ENCODE results near the gene GK2. TPM values are rescaled to one million over a fixed set of nuclear protein-coding genes. Genes with fewer than 3 reads are reported as not detected.
A peak's percentile ranks its signal among the peaks of the same experiment; 100 is the strongest.

Gene GK2
- total RNA-seq, 1 experiment from 2014 or later: not detected

DNA sequence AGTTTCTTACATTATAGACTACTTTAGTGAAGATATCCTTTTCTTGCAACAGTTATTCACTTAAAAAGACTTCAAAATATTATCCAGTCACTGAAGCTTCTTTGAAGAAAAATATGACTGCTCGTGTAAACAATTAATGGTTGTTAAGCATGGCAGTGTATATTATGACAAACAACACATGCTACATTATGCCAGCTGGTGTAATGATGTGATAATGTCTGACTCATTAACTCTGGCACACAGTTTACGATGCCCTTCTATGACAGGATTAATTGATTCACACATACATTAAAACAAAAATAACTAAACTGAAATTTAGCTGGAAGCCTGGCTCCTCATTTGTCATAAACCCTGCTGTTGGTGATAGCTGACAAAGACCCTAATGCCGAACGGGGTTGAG, 22.4 kb downstream of the GK2 start:
- DNase-seq (ENCODE audit: low read depth): peak; percentile 10

DNA sequence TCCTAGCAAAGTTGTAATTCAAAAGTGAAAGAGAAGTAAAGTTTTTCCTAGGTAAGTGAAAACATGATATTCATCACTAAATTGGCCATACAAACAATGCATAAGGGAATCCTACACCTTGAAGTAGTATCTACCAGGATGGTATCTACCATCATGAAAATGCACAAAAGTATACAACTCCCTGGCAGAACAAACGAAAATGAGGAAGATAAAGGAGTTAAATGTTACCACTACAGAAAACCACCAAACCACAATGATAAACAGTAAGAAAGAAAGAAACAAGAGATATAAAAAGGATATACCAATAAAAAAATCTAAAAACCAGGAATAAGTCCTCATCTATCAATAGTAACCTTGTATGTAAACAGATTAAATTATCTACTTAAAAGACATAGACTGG, 26.9 kb downstream of the GK2 start:
- no peak for DNase-seq (ENCODE audit: low read depth)

DNA sequence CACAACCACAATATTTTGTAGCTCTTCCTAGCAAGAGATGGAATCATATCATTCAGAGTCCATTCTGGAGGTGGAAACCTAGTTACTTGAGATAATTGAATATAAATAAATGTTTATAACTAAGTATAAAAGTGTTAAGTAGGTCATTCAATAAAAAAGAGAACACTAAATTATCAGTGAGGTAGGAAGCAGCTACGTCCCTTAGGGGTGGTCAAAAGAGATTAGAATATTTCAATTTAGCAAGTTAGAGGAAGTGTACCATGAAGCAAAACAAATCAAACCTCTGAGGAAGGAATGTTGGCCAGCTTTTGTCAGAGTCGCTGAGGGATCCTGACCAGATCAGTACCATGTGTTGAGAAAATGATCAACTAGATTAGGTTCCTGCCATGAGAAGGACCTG, 38.0 kb downstream of the GK2 start:
- DNase-seq (ENCODE audit: low read depth): no peak

DNA sequence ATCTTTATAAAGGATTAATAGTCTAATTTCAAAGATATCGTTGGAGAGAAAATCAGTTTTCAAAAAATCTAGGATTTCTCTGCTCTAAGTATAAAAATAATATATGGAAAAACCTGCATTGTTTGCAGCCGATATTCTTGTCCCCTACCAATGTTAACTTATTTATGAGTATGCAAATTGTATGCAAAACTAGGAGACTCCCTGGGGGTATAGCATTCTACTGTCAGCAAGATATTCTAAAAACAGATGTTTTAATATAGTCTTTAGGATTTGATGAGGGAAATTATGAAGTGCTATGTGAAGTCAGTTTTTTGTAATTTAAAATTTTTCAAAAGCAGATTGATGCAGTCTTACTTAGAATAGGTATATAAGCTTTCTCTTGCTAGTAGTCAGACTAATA, 40.9 kb downstream of the GK2 start:
- DNase-seq (ENCODE audit: low read depth): no peak

DNA sequence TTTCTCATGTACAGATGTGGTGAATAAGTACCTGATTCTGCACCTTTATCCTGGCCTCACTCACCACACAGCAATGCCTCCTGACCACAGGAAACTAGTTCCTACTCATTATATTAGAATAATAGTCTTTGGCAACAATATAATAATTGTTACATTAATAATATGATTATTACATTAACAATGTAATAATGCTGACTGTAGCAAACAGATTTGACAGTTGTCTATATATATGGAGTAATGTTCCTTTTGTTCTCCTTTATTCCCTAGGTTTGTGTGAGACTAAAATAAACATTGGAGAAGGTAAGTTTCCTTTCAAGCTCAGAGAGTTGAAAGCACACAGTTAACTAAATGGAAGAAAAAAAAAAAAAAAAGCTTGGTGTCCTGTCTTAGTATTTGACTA, 41.6 kb downstream of the GK2 start:
- no peak for DNase-seq (ENCODE audit: low read depth)

DNA sequence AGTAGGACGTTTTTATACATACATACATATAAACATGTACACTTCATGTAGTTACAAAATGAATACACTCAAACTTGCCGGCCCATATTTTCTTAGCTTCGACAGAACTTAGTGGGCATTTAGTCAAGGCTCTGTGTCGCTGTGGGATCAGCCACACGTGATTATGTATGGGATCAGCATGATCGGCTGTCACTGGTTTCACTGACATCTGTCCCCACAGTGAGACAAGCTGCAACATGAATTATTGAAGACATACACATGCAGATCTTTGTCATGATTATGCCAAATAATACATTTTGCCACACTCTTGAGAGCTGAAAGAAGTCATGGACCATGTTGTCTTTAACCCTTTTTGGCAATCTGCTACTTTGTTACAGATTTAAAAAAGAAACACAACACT, 44.0 kb downstream of the GK2 start:
- DNase-seq (ENCODE audit: low read depth): no peak

DNA sequence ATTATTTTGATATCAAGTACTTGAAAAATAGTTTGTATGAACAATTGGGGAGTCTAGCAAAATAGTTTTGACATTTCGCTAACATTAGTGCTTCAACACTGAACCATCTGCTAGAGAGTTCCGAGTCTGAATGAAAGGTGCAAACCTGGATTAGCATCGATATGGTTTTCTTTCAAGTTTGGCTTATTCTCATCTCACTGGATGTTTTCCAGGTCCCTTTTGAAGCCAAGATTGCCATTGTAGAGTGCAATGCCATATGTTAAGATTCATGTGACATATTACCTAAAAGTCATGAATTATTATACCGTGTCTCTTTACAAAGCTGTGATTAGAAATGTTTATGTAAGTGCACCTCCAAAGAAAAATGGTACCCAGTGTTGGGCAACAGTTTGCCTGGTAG, 45.4 kb downstream of the GK2 start:
- DNase-seq (ENCODE audit: low read depth): no peak

DNA sequence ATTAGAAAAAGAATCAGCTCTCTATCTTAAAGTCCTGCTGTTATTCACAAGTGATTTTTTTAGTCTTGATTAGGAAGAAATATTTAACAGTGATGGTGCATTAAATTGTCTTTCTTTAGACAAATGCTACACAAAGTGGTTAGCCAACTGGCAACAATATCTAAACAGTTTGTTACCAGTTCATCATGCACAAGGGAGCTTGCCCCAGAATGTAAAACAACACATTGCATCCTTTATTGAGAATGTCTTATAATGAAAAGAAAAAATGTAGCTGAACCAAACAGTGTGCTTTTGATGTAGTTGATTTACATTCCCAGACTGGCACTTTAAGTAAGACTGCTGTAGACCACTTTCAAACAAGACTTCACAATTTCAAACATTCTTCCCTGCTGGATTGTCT, 48.0 kb downstream of the GK2 start:
- DNase-seq (ENCODE audit: low read depth): no peak

DNA sequence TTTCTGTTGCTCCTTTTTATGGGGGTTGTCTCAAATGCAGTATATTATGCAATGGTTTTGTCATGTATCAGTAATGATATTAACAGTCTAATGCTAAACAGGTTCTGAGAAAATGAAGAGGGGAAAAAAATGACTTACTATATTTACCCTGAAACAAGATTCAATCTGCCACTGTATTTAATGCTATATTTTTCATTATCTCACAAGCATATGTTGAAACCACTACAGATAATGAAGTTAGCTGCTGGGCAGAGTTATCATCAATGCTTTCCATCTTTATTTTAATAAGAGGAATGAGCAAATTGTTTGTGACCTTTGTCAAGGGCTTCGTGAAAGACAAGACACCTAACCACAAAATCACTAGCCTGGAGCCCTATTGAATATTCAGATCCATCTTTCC, 49.6 kb downstream of the GK2 start:
- DNase-seq (ENCODE audit: low read depth): no peak

DNA sequence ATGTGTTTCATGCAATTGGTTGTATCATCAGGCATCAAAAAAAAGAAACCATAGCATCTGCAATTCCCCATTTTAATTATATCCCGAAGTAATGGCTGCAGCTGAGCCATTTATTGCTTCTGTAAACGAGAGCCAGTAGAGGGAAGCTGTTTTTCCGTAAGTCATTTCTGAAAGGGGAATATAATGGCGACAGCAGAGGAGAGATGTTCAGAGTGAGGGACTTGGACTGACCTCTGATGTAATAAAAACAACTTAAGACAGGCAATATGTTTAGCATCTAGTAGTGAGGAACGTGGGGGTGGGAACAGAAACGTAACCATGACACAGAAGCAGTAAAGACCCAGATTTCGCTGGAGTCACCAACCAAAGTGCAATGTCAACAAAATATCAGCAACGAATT, 50.7 kb downstream of the GK2 start:
- no peak for DNase-seq (ENCODE audit: low read depth)

Other genes with a start within 250 kb of the GK2 start
- not detected in 2 replicates for gene NAA11, start 82.2 kb downstream of the GK2 start, total RNA-seq (2014; rRNA removed)

Measured in LHCN-M2 (cell line).